Stimulated activated CD8-positive, alpha-beta memory T cell treated with anti-CD3 and anti-CD28 coated beads, Interleukin-15, amount 100 ng/mL, for 1 hour (primary cell): ENCODE measurements around the gene HDAC9.
"Not testable (repeated sequence)": the region's sequence is repeated elsewhere in the genome, so short reads cannot be mapped to it uniquely, and the experiment has no call there.

Source experiments
- DNase-seq: peaks from one replicate; pipeline ENCODE4 v3.0.0-alpha.2; 2020; ENCODE audit warnings: low read depth

The HDAC9 gene

GRCh38 chr7:18727115-18727870 lies 231.7 kb downstream of the HDAC9 start:
- no peak for DNase-seq

- not testable (repeated sequence) for DNase-seq
Measured at GRCh38 chr7:18736012-18736411, 240.5 kb downstream of the HDAC9 start.

GRCh38 chr7:18740579-18740988 lies 245.0 kb downstream of the HDAC9 start:
- no peak for DNase-seq

GRCh38 chr7:18753972-18754610 lies 258.5 kb downstream of the HDAC9 start:
- DNase-seq, result no peak

- DNase-seq, result no peak
Measured at GRCh38 chr7:18754766-18755165, 259.2 kb downstream of the HDAC9 start.

GRCh38 chr7:18755793-18756192 lies 260.2 kb downstream of the HDAC9 start:
- no peak for DNase-seq

- DNase-seq, result no peak
Measured at GRCh38 chr7:18756378-18757050, 261.0 kb downstream of the HDAC9 start.

- no peak for DNase-seq
Measured at GRCh38 chr7:18760046-18760445, 264.5 kb downstream of the HDAC9 start.

- no peak for DNase-seq
Measured at GRCh38 chr7:18760631-18761445, 265.3 kb downstream of the HDAC9 start.

- DNase-seq, result no peak
Measured at GRCh38 chr7:18762189-18762588, 266.6 kb downstream of the HDAC9 start.

GRCh38 chr7:18768256-18768655 lies 272.7 kb downstream of the HDAC9 start:
- no peak for DNase-seq

GRCh38 chr7:18770154-18770811 lies 274.7 kb downstream of the HDAC9 start:
- no peak for DNase-seq

GRCh38 chr7:18770822-18771221 lies 275.3 kb downstream of the HDAC9 start:
- DNase-seq, result no peak

GRCh38 chr7:18771834-18772566 lies 276.5 kb downstream of the HDAC9 start:
- no peak for DNase-seq

GRCh38 chr7:18772567-18772965 lies 277.0 kb downstream of the HDAC9 start:
- DNase-seq, result no peak

- DNase-seq, result no peak
Measured at GRCh38 chr7:18777314-18777713, 281.8 kb downstream of the HDAC9 start.

GRCh38 chr7:18778594-18778993 lies 283.0 kb downstream of the HDAC9 start:
- DNase-seq, result no peak

- DNase-seq, result no peak
Measured at GRCh38 chr7:18780266-18780665, 284.7 kb downstream of the HDAC9 start.

GRCh38 chr7:18780938-18781337 lies 285.4 kb downstream of the HDAC9 start:
- no peak for DNase-seq

- no peak for DNase-seq
Measured at GRCh38 chr7:18786196-18786727, 290.7 kb downstream of the HDAC9 start.

- DNase-seq, result no peak
Measured at GRCh38 chr7:18786796-18787195, 291.2 kb downstream of the HDAC9 start.
